Measurements from ENCODE around the gene TTLL9. TPM values are rescaled to one million over a fixed set of nuclear protein-coding genes. Genes with fewer than 3 reads are reported as not detected.

The TTLL9 gene
- total RNA-seq, 1 donor from 2014 or later = 0.24 TPM

Other genes with a start within 250 kb of the TTLL9 start
- gene COX4I2, start 232.7 kb upstream of the TTLL9 start, total RNA-seq = not detected in 2 replicates
- gene BCL2L1, start 147.8 kb upstream of the TTLL9 start, total RNA-seq = 67.0 and 69.4 TPM in 2 replicates
- gene TPX2, start 131.3 kb upstream of the TTLL9 start, total RNA-seq = 22.6 and 25.5 TPM in 2 replicates
- 0.10 and 0.27 TPM in 2 replicates for gene MYLK2, start 51.3 kb upstream of the TTLL9 start, total RNA-seq
- 11.8 and 13.6 TPM in 2 replicates for gene FOXS1, start 25.0 kb upstream of the TTLL9 start, total RNA-seq
- 2.1 and 3.2 TPM in 2 replicates for gene DUSP15, start 107 bp upstream of the TTLL9 start, total RNA-seq
- 12.2 and 12.5 TPM in 2 replicates for gene PDRG1, start 81.4 kb downstream of the TTLL9 start, total RNA-seq
- gene XKR7, start 97.5 kb downstream of the TTLL9 start, total RNA-seq = not detected in 2 replicates
- gene CCM2L, start 139.8 kb downstream of the TTLL9 start, total RNA-seq = not detected in 2 replicates
- gene HCK, start 181.6 kb downstream of the TTLL9 start, total RNA-seq = not detected in 2 replicates
- gene TM9SF4, start 239.1 kb downstream of the TTLL9 start, total RNA-seq = 64.4 and 67.3 TPM in 2 replicates